Measurements from ENCODE around the gene FAM222B. TPM values are rescaled to one million over a fixed set of nuclear protein-coding genes. Genes with fewer than 3 reads are reported as not detected.

FAM222B gene
- total and polyA plus RNA-seq, 9 of the 15 experiments (the other 6 are each of a cell fraction or from before 2014, with no cell fraction given), result 4.0 to 34.6 (median 7.5) TPM

- Histone ChIP-seq H3K36me3 (ENCODE audit: control insufficient read depth, insufficient read depth, low read length) (no peaks in the 10 kb centered on the region), H3K4me1 (replicated peaks in 1 of 2; ENCODE audit: control insufficient read depth in 2 of 2, insufficient read depth in 2 of 2, low read length in 2 of 2) (peaks cover 3 to 14% of the 10 kb centered on the region in 2 experiments; a peak in 2 of 5 replicates), H3K4me3 (no peak overlapping the region), H3K27me3 (ENCODE audit: control insufficient read depth in 2 of 2, insufficient read depth in 2 of 2, low read length in 2 of 2) (no peaks in the 10 kb centered on the region), H2AFZ (ENCODE audit: low read depth, low read length) (no peak overlapping the region), H3K9ac (ENCODE audit: insufficient read depth in 1 of 2, low read depth in 2 of 2, low read length in 2 of 2) (no peak overlapping the region), H3K27ac (ENCODE audit: extremely low read depth, low read depth, low read length) (no peak overlapping the region), H3K9me1 (ENCODE audit: control insufficient read depth, insufficient read depth, low read length) (no peaks in the 10 kb centered on the region), H4K20me1 (replicated peaks; ENCODE audit: control insufficient read depth, insufficient read depth, low read length) (no peaks in the 10 kb centered on the region), H3K9me3 (replicated peaks; ENCODE audit: control insufficient read depth, insufficient read depth, low read depth, low read length) (peaks cover 4% of the 10 kb centered on the region), H3K4me2 (ENCODE audit: insufficient read depth, low read length) (no peak overlapping the region), H3K79me2 (ENCODE audit: control insufficient read depth, insufficient read depth, low read length) (peaks cover 2% of the 10 kb centered on the region; the same call in 2 of the 3 replicates)
- BruUV-seq (replicated peaks), result no TSS peak
- CTCF ChIA-PET (ENCODE audit: low intra/inter-chr PET ratio), result interaction anchor here (0.6 to 1.5 kb wide), 2 partner anchors 48 to 67 kb away, joined by 3 to 6 read pairs; partner anchors contain the start of gene FLOT2
- POLR2A ChIA-PET, result interaction anchor here (0.6 to 1.2 kb wide), 5 partner anchors 10 to 101 kb away, joined by 3 to 4 read pairs (median 3); no protein-coding TSS in a partner anchor
- in situ Hi-C loops (cut with MboI), result no loop called here
- FAIRE-seq (peak; percentile 46), DNase-seq (ENCODE audit: extremely low read depth in 1 of 4, low spot score in 3 of 4) (peak in 3 of 4 experiments; percentile 52 to 58 (median 55)), ATAC-seq (peak; percentile 87)
- WGBS (ENCODE audit: insufficient coverage, low coverage, missing lambda C conversion rate), result 72% methylated on average over 5 of the region's 5 CpGs
- intact Hi-C loops (cut with micrococcal nuclease), result loop anchor here (1.0 to 10.0 kb wide), 5 partner anchors 30 to 204 kb away; partner anchors contain the start of genes BLTP2, DHRS13 and PHF12
- TF ChIP-seq TBP (optimal IDR thresholded peaks at IDR 0.05; ENCODE audit: low read depth, low read length) (no peak), SRSF7 (optimal IDR thresholded peaks at IDR 0.05; ENCODE audit: low read depth, low read length) (no peak), DLX4 (CRISPR knock-in tag; IDR thresholded peaks at IDR 0.05) (no peak), NCOA6 (IDR thresholded peaks at IDR 0.05) (no peak), ARID2 (IDR thresholded peaks at IDR 0.05) (0 out of 2 replicates have a peak, but pooled peaks have one; percentile 45), KLF6 (CRISPR knock-in tag; IDR thresholded peaks at IDR 0.05; ENCODE audit: borderline replicate concordance) (no peak), HDAC8 (tag; IDR thresholded peaks at IDR 0.05) (no peak), HNRNPUL1 (IDR thresholded peaks at IDR 0.05; ENCODE audit: low read length) (no peak), SRF (CRISPR knock-in tag; IDR thresholded peaks at IDR 0.05) (0 out of 4 replicates have a peak, but pooled peaks of 1 of the 2 experiments have one; percentile 32), CTCF (IDR thresholded peaks at IDR 0.05 in 2 of 3, conservative IDR thresholded peaks at IDR 0.05 in 1 of 3; ENCODE audit: insufficient read depth in 2 of 3, low read depth in 1 of 3, low read length in 3 of 3) (peak; percentile 50 to 81 (median 59)), REST (IDR thresholded peaks at IDR 0.05; ENCODE audit: borderline replicate concordance) (peak; percentile 75; the same call in 1 of the 2 replicates), REST (CRISPR knock-in tag; IDR thresholded peaks at IDR 0.05; ENCODE audit: low read depth) (no peak)
Measured at GRCh38 chr17:28849281-28849680, 6.7 kb upstream of the FAM222B start.

Measured in K562 (cell line).